Amygdala (tissue), 56 donors: ENCODE measurements around the gene RUFY3.
"Not testable (repeated sequence)": the region's sequence is repeated elsewhere in the genome, so short reads cannot be mapped to it uniquely, and the experiment has no call there.

Source experiments
- DNase-seq, 56 donors: peaks; one replicate each; lab custom pipeline; 2025; lab: John Stamatoyannopoulos, UW

Gene RUFY3, protein sequence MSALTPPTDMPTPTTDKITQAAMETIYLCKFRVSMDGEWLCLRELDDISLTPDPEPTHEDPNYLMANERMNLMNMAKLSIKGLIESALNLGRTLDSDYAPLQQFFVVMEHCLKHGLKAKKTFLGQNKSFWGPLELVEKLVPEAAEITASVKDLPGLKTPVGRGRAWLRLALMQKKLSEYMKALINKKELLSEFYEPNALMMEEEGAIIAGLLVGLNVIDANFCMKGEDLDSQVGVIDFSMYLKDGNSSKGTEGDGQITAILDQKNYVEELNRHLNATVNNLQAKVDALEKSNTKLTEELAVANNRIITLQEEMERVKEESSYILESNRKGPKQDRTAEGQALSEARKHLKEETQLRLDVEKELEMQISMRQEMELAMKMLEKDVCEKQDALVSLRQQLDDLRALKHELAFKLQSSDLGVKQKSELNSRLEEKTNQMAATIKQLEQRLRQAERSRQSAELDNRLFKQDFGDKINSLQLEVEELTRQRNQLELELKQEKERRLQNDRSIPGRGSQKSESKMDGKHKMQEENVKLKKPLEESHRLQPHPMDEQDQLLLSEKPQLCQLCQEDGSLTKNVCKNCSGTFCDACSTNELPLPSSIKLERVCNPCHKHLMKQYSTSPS

DNA sequence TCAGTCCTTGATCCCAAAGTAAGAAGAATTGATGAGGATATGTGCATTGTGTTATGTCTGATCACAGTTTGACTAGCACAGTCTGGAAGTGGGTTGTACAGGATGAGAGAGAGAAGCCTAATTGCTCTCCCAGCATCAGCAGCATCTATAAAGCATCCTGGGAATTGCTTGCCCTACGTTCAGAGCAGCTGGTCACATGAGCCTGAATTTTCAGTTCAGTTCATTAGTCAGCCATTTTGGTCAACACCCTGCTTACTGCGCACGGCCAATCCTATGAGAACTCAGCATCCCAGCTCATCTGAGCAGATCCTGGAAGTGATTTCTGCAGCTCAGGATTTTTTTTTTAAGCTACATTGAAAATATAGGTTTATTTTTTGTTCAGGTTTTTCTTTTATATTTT is at the start of gene RUFY3:
Gene RUFY3, plus strand, starts transcription at position 218 of the 400 bp plus-strand sequence. CDS start 610 bp downstream, outside the sequence.
- peak in 54 of 56 donors; percentile 4 to 92 (median 64) for DNase-seq

DNA sequence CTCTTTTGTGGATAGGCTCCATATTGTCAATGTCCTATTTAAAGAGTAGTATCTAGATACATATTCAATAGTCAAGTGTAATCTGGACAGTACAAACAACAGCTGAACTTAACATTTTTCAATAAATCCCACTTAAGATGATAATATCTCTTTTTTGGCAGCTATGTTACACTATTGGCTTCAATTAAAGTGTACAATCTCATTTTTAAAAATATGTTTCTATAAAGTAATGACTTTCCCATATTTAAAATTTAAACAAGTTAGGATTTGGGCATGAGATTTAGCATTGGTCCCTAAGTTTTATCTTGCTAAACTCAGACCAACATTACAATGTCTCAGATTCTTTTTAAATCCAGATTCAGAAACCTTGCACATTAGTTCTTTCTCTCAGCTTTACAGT is 47.6 kb upstream of the RUFY3 start:
- no peak for DNase-seq

DNA sequence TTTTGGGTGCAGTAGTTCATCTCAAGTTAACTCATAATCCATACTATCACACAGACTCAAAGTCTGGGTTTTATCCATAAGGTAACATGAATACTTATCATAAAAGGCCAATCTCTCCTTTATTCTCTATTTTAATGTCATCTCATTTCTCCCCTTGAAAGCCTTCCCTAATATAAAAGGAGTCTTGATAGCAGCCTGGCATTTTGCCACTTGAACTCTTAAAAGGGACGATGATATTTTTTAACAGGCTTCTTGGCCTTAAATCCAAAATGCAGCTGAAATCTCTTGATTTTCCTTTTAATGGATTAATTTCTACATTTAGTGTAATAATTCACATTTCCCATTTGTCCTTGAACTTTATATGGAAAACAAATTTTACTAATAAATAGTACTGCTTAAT is 47.0 kb upstream of the RUFY3 start:
- no peak for DNase-seq

DNA sequence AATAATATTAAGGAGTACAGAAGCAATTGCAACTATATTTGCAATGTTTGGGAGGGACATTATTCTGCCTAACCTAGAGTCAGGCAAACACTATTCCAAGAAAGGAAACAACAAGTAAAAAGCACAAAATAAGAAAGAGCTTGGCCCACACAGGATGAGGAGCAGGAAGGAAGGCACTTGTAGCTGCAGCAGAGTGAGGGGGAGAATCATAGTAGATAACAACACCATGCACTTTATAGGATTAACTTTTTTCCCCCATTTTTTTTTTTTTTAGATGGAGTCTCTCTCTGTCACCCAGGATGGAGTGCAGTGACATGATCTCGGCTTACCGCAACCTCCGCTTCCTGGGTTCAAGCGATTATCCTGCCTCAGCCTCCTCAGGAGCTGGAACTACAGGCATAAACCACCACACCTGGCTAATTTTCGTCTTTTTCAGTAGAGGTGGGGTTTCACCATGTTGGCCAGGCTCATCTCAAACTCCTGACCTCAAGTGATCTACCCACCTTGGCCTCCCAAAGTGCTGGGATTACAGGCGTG is 45.1 kb upstream of the RUFY3 start:
- DNase-seq, result no peak

DNA sequence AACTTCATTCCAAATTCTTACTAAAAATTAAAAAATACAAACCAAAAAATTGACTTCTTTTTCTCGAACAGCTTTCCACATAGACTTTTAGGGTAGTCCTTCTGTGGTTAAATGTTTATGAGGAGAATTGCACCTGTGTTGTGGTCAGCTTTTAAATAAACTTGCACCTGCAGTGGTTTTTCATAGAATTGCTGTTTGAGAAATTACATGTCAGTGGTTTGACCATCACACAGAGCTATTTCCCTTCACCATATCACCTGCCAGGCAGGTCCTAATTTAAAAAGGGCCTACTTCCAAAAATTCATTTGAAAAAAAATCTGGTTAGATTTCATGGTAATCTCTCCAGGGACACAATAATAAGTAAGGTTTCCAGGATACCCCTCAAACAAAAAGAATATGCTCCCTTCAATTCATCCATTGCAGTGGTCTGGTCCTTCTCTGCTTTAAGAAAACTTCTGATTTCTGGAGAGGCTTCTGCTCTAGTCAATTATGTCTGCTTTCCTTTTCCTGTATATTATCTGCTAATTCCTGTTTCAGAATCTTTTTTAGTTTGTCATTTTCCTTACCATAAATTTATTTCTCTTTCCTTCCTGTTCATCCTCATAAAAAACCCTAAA is 43.3 kb upstream of the RUFY3 start:
- DNase-seq, result no peak

DNA sequence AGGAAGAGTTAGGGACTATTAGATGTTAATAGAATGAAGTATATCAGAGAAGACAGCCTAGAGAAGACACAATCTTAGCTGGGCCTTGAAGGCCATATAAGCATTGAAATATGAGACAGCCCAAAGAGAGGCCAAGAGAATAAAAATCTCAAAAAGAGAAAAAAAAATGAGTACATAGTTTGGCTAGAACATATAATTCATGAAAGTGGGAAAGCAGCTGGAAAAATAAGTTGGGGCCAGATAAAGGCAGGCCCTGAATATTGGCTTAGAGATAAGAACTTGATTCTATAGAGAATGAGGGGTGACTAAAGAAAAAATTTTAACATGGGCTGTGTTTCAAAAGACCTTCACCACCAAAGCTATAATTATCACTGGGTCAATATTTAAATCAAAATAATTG is 40.8 kb upstream of the RUFY3 start:
- DNase-seq, result no peak

DNA sequence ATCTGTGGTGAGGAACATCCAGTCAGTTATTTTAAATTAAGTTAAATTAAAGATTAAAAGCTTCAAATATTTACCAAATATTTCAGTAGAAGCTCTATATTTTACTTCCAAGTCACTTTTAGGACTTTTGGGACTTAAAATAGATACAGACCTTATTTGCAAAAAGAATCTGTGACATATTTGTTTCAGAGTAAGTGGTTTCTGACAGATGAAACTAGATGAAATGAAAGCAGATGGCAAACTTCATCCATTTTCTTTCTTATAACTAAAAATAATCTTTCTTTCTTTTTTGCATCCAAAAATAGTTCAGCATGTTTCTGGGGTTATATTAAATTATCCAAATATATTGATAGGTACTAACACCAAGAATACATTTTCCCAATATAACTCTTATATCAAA is 40.1 kb upstream of the RUFY3 start:
- no peak for DNase-seq

DNA sequence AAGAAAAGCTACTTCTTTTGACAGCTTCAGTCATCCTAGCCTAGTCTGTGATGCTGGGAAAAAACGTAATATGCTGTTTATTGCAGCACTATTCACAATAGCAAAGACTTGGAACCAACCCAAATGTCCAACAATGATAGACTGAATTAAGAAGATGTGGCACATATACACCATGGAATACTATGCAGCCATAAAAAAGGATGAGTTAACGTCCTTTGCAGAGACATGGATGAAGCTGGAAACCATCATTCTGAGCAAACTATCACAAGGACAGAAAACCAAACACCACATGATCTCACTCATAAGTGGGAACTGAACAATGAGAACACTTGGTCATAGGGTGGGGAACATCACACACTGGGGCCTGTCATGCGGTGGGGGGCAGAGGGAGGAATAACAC is 39.6 kb upstream of the RUFY3 start:
- DNase-seq, result not testable (repeated sequence)

DNA sequence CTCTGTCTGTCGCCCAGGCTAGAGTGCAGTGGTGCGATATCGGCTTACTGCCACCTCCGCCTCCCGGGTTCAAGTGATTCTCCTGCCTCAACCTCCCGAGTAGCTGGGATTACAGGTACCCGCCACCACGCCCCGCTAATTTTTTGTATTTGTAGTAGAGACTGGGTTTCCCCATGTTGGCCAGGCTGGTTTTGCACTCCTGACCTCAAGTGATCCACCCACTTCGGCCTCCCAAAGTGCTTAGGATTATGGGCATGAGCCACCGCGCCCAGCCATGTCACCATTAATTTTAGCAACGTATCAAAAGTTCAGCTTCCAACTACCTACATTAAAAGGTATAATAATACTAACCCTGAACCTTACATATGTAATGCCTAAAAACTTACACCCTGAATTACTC is 34.4 kb upstream of the RUFY3 start:
- peak in 5 of 56 donors; percentile 4 to 41 (median 20) for DNase-seq

DNA sequence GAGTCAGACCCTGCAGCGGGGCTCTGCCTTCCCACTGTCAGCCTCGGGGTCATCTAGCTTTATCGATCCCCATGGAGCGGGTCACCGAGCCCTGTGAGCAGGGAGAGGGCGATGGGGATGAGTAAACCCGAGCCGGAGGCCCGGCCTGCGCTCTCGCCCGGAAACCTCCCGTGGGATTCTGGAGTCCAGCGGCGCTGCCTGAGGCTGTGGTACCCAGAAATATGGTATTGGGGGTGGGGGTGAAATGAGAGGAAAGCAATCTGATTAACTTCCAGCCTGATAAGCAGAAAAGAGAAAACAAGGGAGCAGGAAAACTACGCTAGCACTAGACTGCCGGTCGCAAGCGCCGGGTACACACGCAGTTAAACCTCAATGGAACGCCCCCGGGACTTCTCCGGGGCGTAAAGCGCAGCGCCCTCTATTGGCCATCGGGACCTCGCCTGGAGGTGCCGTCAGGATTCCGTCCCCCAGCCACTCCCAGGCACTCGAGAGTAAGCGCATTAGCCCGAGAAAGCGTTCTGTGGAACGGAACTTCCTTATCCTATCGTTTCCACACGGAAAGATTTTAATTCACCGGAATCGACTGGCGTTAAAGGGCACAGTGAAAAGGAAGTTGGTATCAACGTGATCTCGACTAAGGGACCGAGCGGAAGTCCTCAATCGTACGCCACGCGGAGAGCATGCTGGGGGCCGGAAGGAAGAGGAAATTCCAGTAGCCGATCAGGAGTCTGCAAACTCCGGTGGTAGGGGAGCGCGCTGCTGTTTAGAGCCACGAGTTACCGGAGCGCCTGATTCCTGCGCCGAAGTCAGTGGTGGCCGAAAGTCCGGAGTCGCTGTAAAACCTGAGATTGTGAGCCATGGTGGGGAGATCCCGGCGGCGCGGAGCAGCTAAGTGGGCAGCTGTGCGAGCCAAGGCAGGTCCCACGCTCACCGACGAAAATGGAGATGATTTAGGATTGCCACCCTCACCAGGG is 33.7 kb upstream of the RUFY3 start, which contains the start of gene UTP3:
Gene UTP3, plus strand, starts transcription at position 712 of the 974 bp plus-strand sequence. Its CDS starts 146 bp downstream, at position 858.
- DNase-seq, result peak; percentile 78 to 100 (median 95)

DNA sequence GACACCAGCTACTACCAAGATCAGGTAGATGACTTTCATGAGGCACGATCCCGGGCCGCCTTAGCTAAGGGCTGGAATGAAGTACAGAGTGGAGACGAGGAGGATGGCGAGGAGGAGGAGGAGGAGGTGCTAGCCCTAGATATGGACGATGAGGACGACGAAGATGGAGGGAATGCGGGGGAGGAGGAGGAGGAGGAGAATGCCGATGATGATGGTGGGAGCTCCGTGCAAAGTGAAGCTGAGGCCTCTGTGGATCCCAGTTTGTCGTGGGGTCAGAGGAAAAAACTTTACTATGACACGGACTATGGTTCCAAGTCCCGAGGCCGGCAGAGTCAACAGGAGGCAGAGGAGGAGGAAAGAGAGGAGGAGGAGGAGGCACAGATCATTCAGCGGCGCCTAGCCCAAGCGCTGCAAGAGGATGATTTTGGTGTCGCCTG is 33.0 kb upstream of the RUFY3 start:
- DNase-seq, result peak in 3 of 56 donors; percentile 20 to 54 (median 21)

DNA sequence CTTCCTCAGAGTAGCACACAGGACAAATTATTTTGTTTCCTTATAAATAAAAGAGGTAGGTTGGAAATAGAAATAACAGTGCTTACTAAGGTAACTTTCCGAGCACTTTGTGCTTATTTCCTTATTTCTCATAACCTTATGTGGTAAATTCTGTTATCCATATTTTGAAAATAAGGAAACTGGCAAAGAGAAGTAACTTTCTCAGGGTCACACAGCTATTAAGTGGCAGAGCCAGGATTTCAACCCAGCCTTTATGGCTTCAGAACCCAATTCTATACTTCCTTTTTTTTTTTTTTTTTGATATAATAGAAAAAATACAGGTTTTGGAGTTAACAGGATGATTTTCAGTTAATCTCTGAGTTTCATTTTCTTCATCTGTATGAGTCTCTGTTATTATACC is 30.1 kb upstream of the RUFY3 start:
- no peak for DNase-seq

DNA sequence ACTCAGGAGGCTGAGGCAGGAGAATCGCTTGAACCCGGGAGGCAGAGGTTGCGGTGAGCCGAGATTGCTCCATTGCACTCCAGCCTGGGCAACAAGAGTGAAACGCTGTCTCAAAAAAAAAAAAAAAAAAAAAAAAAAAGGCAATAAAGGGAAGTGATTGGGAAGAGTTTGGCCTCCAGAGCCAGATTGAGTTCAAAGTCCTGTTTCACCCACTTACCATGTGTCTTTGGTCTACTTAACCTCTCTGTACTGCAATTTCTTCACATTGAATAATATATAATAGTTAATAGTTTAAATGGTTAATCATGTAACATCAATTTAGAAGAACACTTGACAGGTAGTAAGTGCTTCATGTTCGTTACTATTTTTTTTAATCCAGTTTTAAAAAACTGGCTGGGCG is 27.1 kb upstream of the RUFY3 start:
- not testable (repeated sequence) for DNase-seq

DNA sequence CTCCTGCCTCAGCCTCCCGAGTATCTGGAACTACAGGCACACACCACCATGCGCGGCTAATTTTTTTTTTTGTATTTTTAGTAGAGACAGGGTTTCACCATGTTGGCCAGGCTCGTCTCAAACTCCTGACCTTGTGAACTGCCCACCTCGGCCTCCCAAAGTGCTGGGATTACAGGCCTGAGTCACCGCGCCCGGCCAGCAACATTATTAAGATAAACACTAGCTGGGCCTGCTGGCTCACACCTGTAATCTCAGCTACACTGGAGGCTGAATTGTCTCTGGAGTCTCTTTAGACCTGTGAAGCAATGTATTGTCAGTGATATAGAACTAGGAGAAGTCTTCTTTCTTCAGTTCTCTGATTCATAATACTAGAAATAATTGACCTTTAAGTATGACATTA is 23.3 kb upstream of the RUFY3 start:
- DNase-seq, result not testable (repeated sequence)

DNA sequence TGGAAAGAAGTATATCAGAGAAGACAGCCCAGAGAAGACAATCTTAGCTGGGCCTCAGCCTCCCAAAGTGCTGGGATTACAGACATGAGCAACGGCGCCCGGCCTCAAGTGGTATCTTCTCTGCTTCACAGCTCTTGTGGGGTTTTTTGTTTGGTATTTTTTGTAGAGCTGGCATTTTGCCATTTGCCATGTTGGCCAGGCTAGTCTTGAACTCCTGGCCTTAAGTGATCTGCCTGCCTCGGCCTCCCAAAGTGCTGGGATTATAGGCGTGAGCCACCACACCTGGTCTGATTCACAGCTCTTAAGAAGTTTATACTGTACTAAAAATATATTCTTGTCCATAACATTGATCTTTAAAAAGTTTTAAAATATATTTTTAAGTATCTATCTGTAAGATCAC is 21.1 kb upstream of the RUFY3 start:
- DNase-seq, result no peak

DNA sequence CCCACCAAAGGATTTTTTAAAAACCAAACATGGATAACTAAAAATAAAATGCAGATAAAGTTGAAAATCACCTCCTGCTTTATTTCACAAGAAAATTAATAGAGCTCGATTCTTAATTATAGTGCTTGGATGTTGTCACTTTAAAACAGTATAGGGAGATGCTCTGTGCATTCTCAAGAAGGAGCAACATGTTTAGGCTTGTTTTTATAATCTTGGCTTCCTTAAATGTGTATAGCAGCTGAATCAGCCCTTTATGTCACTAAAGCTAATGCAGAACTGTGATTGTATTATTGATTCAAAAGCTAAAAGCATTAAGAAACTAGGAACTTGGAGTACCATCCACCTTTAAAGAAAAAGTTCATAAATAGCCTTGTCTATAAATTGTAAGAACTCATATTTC is 20.5 kb upstream of the RUFY3 start:
- no peak for DNase-seq

DNA sequence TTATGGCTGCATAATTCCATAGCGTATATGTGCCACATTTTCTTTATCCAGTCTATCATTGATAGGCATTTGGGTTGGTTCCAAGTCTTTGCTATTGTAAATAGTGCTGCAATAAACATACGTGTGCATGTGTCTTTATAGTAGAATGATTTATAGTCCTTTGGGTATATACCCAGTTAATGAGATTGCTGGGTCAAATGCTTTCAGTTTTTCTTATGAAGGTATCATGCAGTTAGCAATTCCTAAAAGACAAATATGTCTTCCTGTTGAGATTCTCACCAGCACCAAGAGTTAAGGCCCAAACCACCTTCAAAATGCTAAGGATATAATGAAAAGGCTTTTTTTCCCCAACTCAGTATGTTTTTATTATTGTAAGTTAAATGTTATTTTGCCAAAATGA is 19.2 kb upstream of the RUFY3 start:
- DNase-seq, result not testable (repeated sequence)

DNA sequence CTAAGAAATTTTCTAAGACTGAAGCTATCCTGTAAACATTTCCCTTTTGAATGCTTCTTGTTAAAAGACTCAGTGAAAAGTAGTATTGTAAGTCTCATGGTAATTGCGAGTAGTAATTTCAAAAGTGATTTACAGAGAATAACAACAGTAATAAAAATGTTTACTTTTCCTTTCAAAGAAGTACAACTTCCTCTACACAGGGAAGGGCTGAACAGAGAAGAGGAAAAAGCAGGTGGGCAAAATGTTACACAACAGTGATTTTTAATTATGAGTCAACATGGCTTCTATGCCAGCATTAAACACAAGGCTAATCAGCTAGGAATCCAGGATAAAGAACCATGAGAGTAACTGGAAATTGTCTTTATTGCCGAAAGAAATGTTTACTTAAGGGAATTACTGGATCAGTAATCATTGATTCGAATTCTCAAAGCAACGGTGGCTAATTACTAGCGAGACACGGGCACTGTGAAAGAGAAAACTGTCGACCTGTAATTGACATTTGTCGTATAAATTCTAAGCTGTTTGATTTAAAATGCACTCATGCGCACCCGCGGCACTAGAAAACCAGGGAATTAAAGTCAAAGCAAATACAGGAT is 18.0 kb upstream of the RUFY3 start:
- DNase-seq, result peak in 14 of 56 donors; percentile 6 to 50 (median 29)

DNA sequence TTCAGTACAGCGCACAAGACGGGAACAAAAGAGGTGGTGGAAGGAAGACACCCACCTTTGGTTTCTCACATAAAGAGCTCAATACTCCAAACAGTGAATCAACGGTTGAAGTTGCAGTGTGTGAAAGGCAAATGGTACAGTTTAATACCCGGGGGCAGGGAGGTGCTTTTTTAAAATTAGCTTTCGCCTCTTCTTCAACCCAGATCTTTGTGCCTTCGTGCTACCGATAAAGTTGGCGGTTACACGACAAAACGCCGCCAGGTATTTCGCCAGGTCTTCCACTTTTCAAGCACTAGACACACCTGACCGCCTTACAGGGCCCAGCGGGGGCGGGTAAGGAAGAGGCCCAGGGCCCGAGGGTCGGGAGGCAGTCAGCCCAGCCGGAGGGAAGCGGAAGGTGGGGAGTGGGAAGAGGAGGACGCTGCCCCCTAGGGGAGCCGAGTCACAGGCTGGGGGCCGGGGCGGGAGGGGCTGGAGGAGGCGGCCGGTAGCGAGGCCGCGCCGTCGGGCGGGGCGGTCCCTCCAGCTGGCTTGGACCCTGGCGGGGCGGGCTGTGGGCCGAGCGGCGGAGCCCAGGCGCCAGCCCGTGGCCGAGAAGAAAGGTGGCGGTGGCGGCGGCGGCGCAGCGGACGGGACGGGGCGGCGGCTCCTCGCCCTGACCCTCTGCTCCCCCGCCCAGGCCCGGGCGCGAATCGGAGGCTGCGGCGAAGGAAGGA is 17.4 kb upstream of the RUFY3 start:
- peak in 54 of 56 donors; percentile 6 to 82 (median 55) for DNase-seq
